GM21576 (cell line): ENCODE data around the gene FOXO3.
"Not testable (repeated sequence)": the region's sequence is repeated elsewhere in the genome, so short reads cannot be mapped to it uniquely, and the experiment has no call there.

Source experiments
- ATAC-seq: cut with Tn5 transposase; IDR thresholded peaks from one replicate; pipeline ENCODE4 v1.9.1; 2021; ENCODE audit warnings: mild to moderate bottlenecking, moderate library complexity; ENCODE audit not compliant: unreplicated experiment

Gene FOXO3

GRCh38 chr6:108655806-108656651, 95.3 kb downstream of the FOXO3 start:
- no peak for ATAC-seq

- ATAC-seq = no peak
Observed at GRCh38 chr6:108656836-108657235, 96.1 kb downstream of the FOXO3 start.

DNA sequence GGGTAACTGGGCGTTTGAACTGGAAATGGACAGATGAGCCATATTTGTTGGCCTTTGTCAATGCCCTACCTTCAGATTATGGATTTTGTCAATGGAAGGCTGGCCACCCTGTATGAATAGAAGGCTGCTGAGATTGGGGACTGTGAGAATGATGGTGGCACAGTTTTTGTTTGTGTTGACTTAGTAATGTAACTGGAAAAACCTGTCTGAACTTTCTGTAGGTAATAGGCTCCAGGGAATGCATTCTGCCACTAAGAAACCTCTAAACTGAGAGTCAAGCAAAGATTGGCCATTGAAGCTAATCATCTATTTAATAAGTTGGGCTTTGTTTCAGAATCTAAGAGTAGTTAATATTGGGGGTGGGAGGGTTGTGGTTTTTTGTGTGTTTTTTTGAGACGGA, 97.5 kb downstream of the FOXO3 start:
- ATAC-seq = no peak

DNA sequence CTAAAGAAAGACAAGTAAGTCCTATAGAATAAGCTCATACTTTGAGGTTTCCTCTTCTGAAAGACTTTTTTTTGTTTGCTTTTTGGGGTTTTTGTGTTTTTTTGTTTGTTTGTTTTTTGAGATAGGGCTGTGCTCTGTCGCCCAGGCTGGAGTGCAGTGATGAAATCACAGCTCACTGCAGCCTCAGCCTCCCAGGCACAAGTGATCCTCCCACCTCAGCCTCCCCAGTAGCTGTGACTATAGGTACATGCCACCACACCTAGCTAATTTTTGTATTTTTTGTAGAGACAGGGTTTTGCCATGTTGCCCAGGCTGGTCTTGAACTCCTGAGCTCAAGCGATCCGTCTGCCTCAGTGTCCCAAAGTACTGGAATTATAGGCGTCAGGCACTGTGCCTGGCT, 98.1 kb downstream of the FOXO3 start:
- not testable (repeated sequence) for ATAC-seq

- ATAC-seq = no peak
Observed at GRCh38 chr6:108660251-108660650, 99.5 kb downstream of the FOXO3 start.

- ATAC-seq = no peak
Observed at GRCh38 chr6:108661430-108661829, 100.7 kb downstream of the FOXO3 start.

DNA sequence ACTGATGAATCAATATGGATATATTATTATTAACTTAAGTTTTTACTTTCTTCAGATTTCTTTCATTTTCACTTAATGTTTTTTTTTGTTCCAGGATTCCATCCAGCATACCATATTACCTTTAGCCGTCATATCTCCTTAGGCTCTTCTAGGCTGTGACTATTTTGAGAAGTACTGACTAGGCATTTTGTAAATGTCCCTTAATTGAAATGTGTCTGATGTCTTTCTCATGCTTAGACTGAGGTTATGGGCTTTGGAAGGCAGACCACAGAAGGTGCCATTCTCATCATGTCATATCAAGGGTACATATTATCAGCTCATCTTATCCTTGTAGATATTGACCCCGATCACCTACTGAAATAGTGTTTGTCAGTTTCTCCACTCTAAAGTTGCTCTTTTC, 101.3 kb downstream of the FOXO3 start:
- no peak for ATAC-seq

GRCh38 chr6:108662702-108663101, 102.0 kb downstream of the FOXO3 start:
- no peak for ATAC-seq

DNA sequence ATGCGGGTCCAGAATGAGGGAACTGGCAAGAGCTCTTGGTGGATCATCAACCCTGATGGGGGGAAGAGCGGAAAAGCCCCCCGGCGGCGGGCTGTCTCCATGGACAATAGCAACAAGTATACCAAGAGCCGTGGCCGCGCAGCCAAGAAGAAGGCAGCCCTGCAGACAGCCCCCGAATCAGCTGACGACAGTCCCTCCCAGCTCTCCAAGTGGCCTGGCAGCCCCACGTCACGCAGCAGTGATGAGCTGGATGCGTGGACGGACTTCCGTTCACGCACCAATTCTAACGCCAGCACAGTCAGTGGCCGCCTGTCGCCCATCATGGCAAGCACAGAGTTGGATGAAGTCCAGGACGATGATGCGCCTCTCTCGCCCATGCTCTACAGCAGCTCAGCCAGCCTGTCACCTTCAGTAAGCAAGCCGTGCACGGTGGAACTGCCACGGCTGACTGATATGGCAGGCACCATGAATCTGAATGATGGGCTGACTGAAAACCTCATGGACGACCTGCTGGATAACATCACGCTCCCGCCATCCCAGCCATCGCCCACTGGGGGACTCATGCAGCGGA, 102.9 kb downstream of the FOXO3 start:
- not testable (repeated sequence) for ATAC-seq

GRCh38 chr6:108665495-108666196, 104.9 kb downstream of the FOXO3 start:
- ATAC-seq = no peak

GRCh38 chr6:108666656-108667260, 106.0 kb downstream of the FOXO3 start:
- no peak for ATAC-seq

DNA sequence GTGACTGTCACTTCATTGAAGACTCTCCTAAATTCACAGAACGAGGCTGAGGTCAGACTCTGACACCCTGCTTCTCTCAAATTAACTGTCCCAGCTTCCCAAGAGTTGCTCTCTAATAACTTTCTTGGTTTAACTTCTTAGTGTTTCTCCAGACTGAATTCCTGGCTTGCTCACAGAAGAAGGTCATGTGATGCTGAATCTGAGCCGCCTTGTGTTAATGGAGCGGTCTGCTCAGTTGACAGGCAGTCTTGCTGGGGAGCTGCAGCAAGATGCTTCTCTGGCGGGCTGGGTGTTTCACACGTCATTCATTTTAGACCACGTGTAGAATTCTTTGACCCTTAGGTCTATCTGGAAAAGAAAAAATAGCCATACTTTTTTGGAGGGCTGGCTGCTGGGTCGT, 107.3 kb downstream of the FOXO3 start:
- no peak for ATAC-seq

- no peak for ATAC-seq
Observed at GRCh38 chr6:108669673-108670072, 109.0 kb downstream of the FOXO3 start.

- no peak for ATAC-seq
Observed at GRCh38 chr6:108671175-108671574, 110.5 kb downstream of the FOXO3 start.

DNA sequence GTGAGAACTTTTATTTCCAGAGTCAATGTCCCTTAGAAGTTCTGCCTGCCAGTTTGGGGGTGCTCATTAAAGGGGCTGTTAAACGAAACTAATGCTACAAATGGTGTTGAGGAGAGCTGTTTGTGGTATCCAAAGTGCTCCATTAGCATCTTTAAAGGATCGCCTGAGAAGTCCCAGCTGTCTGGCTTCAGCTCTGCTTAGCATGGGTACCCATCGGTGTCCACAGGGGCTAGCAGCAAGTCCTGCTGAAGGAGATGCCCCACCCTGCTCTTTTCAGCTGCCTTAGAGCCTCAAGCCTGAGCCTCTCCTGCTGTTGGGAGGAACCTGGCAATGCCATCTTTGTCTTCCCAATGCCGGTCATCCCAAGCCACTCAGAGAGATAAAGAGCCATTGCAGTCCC, 111.1 kb downstream of the FOXO3 start:
- ATAC-seq = no peak

DNA sequence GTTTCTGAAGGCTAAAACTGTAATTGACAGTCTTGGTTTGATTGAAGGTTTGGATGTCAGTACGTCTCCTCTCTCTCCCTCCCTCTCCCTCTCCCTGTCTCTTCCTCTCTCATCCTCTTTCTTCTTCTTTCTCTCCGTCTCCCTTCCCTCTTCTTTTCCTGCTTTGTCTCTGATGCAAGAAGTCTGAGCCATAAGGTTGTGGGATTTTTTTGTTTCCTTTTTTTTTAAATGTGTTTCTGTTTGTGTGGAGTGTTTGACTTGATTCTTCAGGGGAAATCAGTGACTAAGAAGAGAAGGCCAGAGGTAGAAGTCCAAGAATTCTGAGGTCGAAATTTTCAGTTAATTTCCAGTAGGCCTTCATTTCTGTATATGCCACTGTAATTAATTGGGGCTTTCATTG, 111.9 kb downstream of the FOXO3 start:
- no peak for ATAC-seq

DNA sequence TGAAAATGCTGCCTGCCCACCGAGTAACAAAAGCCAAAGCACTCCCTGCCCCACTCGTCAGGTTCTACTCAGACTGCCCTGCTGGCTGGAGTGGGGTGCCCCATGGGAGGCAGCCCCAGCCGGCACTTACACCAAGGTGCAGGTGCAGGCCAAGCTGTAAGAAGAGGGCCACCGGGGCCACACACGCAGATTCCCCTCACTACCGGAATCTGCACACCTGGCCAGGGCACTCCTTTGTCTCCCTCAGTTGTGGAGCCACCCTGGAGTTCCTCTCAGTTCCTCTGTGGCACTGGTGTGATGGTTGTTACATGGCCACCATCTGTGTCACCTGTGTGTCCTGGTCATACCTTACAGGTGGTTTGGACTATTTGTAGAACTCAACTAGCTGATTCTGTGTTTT, 112.4 kb downstream of the FOXO3 start:
- ATAC-seq = no peak

- no peak for ATAC-seq
Observed at GRCh38 chr6:108673602-108674001, 112.9 kb downstream of the FOXO3 start.

GRCh38 chr6:108675226-108676200, 114.8 kb downstream of the FOXO3 start:
- ATAC-seq = no peak

DNA sequence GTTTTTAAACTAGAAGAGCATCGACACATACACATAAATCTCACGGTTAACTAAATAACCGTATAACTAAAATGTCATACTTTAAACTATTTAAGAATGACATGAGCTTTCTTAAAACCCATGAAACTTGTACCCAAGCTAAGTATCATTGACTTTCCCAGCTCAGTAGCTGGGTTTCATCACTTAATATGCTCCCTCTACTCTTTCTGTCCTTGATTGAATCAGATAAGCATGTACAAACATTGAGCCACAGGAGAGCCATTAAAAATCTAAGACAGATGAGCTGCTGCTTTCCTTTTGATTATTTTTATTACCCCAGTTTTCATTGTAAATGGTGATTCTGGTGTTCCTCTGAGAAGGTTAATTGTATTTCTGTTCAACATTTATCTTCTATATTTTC, 115.8 kb downstream of the FOXO3 start:
- no peak for ATAC-seq
